ENCODE measurements around the gene HRH4.

DNA sequence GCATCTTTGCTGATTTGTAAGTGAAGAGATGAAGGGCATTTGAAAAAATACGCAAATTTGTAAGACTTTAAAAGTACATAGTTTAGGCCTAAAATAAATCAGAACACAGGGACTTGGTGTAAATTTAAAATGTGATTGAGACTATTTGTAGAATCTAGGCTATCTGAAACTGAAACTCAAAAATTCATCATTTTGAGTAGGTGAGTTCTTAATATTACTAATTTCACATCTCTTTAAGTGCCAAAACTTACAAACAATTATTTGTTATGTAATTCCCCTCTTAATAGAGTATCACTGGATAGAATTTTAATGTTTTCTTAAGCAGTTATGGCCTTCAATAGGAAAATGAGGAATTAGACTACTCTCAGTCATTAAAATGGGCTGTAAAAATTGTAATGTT is 14.0 kb upstream of the HRH4 start:
- TF ChIP-seq, protein P1, sequence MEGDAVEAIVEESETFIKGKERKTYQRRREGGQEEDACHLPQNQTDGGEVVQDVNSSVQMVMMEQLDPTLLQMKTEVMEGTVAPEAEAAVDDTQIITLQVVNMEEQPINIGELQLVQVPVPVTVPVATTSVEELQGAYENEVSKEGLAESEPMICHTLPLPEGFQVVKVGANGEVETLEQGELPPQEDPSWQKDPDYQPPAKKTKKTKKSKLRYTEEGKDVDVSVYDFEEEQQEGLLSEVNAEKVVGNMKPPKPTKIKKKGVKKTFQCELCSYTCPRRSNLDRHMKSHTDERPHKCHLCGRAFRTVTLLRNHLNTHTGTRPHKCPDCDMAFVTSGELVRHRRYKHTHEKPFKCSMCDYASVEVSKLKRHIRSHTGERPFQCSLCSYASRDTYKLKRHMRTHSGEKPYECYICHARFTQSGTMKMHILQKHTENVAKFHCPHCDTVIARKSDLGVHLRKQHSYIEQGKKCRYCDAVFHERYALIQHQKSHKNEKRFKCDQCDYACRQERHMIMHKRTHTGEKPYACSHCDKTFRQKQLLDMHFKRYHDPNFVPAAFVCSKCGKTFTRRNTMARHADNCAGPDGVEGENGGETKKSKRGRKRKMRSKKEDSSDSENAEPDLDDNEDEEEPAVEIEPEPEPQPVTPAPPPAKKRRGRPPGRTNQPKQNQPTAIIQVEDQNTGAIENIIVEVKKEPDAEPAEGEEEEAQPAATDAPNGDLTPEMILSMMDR (conservative IDR thresholded peaks at IDR 0.05 in 1 of 2, IDR thresholded peaks at IDR 0.05 in 1 of 2; ENCODE audit: extremely low read depth in 1 of 2, insufficient read depth in 1 of 2, low read depth in 1 of 2, low read length in 2 of 2) = no peak
- TF ChIP-seq EZH2 (IDR thresholded peaks at IDR 0.05; ENCODE audit: borderline replicate concordance, low read length) = no peak
